Panc1 (cell line): Measurements from ENCODE around the gene SHQ1. TPM values are rescaled to one million over a fixed set of nuclear protein-coding genes. Genes with fewer than 3 reads are reported as not detected.

ENCODE experiments used
- ATAC-seq: fragments of 200-7000 bp; cut with Tn5 transposase; 2 replicates; pipeline ENCODE4 v1.9.1; 2020; ENCODE audit warnings: mild to moderate bottlenecking, moderate library complexity
- BruUV-seq: library from RNA; stranded (reverse); fragments of 400-500 nt; replicated peaks from 2 replicates; lab custom pipeline; 2021; lab: Mats Ljungman, UMichigan
- CTCF ChIA-PET: fragments of 300-600 bp; sonication (Branson Sonifier 250); formaldehyde crosslinking; loops from one replicate; lab custom pipeline; 2022; ENCODE audit warnings: antibody characterized with exemption; lab: Charles Lee
- POLR2A ChIA-PET: fragments of 300-600 bp; sonication (Branson Sonifier 250); formaldehyde crosslinking; loops from one replicate; lab custom pipeline; 2022; ENCODE audit warnings: antibody characterized with exemption; lab: Charles Lee
- DNase-seq: peaks from one replicate; pipeline ENCODE4 v3.0.0-alpha.2; 2010; ENCODE audit warnings: low read depth, low spot score
- H3K27ac ChIP-seq: 2 replicates; pipeline ENCODE4 v1.5.1; 2011; ENCODE audit warnings: mild to moderate bottlenecking, low read length, inconsistent platforms
- H3K27me3 ChIP-seq: fragments of 200-500 bp; sonication (Bioruptor generic); 2 replicates; pipeline ENCODE4 v1.6.0; 2014; ENCODE audit warnings: low read length, inconsistent platforms; ENCODE audit not compliant: control insufficient read depth, insufficient read depth
- H3K36me3 ChIP-seq: fragments of 200-500 bp; sonication (Bioruptor generic); 2 replicates; pipeline ENCODE4 v1.5.1; 2014; ENCODE audit warnings: inconsistent platforms, mild to moderate bottlenecking, low read length, moderate library complexity; ENCODE audit not compliant: control insufficient read depth, insufficient read depth
- H3K4me1 ChIP-seq: 2 replicates; pipeline ENCODE4 v1.5.1; 2011; ENCODE audit warnings: inconsistent platforms, mild to moderate bottlenecking, low read length, moderate library complexity; ENCODE audit not compliant: control insufficient read depth, insufficient read depth
- H3K4me3 ChIP-seq, 2 experiments: 2 replicates each; pipeline ENCODE4 v1.5.1; 2011 to 2012; ENCODE audit warnings: low read depth in 2 of 2, low read length in 2 of 2, mild to moderate bottlenecking in 2 of 2, inconsistent platforms in 1 of 2, moderate library complexity in 1 of 2
- H3K9me3 ChIP-seq: fragments of 200-500 bp; sonication (Bioruptor generic); 2 replicates; pipeline ENCODE4 v1.5.1; 2014; ENCODE audit warnings: low read depth, mild to moderate bottlenecking, inconsistent platforms, low read length, moderate library complexity; ENCODE audit not compliant: control insufficient read depth, insufficient read depth
- CTCF ChIP-seq: fragments of 450-650 bp; IDR thresholded peaks from 2 replicates; pipeline ENCODE4 v1.5.1; 2017; ENCODE audit warnings: mild to moderate bottlenecking
- POLR2AphosphoS5 ChIP-seq: IDR thresholded peaks from 2 replicates; pipeline ENCODE4 v1.6.1; 2012; ENCODE audit warnings: mild to moderate bottlenecking, low read depth, low read length, moderate library complexity
- REST ChIP-seq, 2 experiments: IDR thresholded peaks; 2 replicates each; pipeline ENCODE4 v1.6.1; 2011 to 2012; ENCODE audit warnings: low read depth in 2 of 2, control low read depth in 1 of 2, low read length in 1 of 2, mild to moderate bottlenecking in 1 of 2, moderate library complexity in 1 of 2; ENCODE audit not compliant: insufficient read depth in 1 of 2
- SIN3A ChIP-seq: IDR thresholded peaks from 2 replicates; pipeline ENCODE4 v1.6.1; 2012; ENCODE audit warnings: low read depth, mild to moderate bottlenecking, low read length, moderate library complexity, borderline replicate concordance; ENCODE audit not compliant: insufficient read depth
- TCF7L2 ChIP-seq: IDR thresholded peaks from 2 replicates; pipeline ENCODE4 v1.6.1; 2011; ENCODE audit warnings: mild to moderate bottlenecking, low read depth, low read length, inconsistent platforms
- in situ Hi-C: cut with HindIII; loops from 2 replicates; pipeline ENCODE4 v1.10.0; 2016; ENCODE audit warnings: low sequenced_read_pairs, low pct_unique_long_range_greater_than_20kb
- intact Hi-C: fragments of 100-400 bp; cut with micrococcal nuclease; formaldehyde crosslinking; loops from one replicate; pipeline ENCODE4 v1.10.0; 2022; ENCODE audit not compliant: unreplicated experiment
- total RNA-seq: library from RNA; stranded (reverse); gene quantifications from one replicate; pipeline ENCODE4 v1.2.1, GENCODE V29; 2021; ENCODE audit not compliant: unreplicated experiment

SHQ1 gene
- total RNA-seq, 1 experiment from 2014 or later: 21.0 TPM

- no TSS peak for BruUV-seq
- in situ Hi-C loops: no loop called here
These were observed 11.8 kb upstream of the SHQ1 start for GRCh38 chr3:72860053-72860452.

GRCh38 chr3:72855001-72855400 lies 6.8 kb upstream of the SHQ1 start:
- H3K9me3 ChIP-seq: no peaks in the 10 kb centered on the region
- 0 out of 2 replicates have a peak, but pooled peaks cover 2% of the 10 kb centered on the region for H3K27me3 ChIP-seq
- no peaks in the 10 kb centered on the region; the same call in 1 of the 2 replicates for H3K4me1 ChIP-seq
- no peaks in the 10 kb centered on the region for H3K36me3 ChIP-seq
- in situ Hi-C loops: no loop called here
- no peak overlapping the region for H3K4me3 ChIP-seq
- DNase-seq (no peak), ATAC-seq (no peak)
- H3K27ac ChIP-seq: no peak overlapping the region
- TF ChIP-seq CTCF: no peak
- no peak for TF ChIP-seq TCF7L2
- TF ChIP-seq POLR2AphosphoS5: no peak
- TF ChIP-seq SIN3A: no peak
- no peak for TF ChIP-seq REST (IDR thresholded peaks at IDR 0.05; ENCODE audit: insufficient read depth in 1 of 2, low read depth in 2 of 2, low read length in 1 of 2)
- CTCF ChIA-PET: no interaction called here
- POLR2A ChIA-PET: no interaction called here
- intact Hi-C loops: no loop called here
- BruUV-seq: no TSS peak

More at GRCh38 chr3:72860053-72860452, 11.8 kb upstream of the SHQ1 start:
- H3K27me3 ChIP-seq: no peaks in the 10 kb centered on the region
- POLR2A ChIA-PET: no interaction called here
- no peaks in the 10 kb centered on the region for H3K36me3 ChIP-seq
- CTCF ChIA-PET: no interaction called here
- H3K4me3 ChIP-seq: no peak overlapping the region
- H3K27ac ChIP-seq: no peak overlapping the region
- intact Hi-C loops: no loop called here
- no peak for ATAC-seq
- TF ChIP-seq SIN3A (no peak), TCF7L2 (no peak), CTCF (no peak), POLR2AphosphoS5 (no peak), REST (IDR thresholded peaks at IDR 0.05; ENCODE audit: insufficient read depth in 1 of 2, low read depth in 2 of 2, low read length in 1 of 2) (no peak)
- no peak for DNase-seq
- no peaks in the 10 kb centered on the region for H3K9me3 ChIP-seq
- H3K4me1 ChIP-seq: no peaks in the 10 kb centered on the region
